H1 (cell line): Measurements from ENCODE around the gene C16orf87. TPM values are rescaled to one million over a fixed set of nuclear protein-coding genes. Genes with fewer than 3 reads are reported as not detected.

Experiments
- CTCF ChIA-PET: fragments of 300-600 bp; sonication (Branson Sonifier 250); formaldehyde crosslinking; loops from one replicate; lab custom pipeline; 2021; ENCODE audit not compliant: partially characterized antibody; lab: Charles Lee
- POLR2A ChIA-PET: fragments of 300-600 bp; sonication (Branson Sonifier 250); formaldehyde crosslinking; loops from one replicate; lab custom pipeline; 2021; ENCODE audit warnings: inconsistent platforms; ENCODE audit not compliant: partially characterized antibody; lab: Charles Lee
- DNase-seq, 2 experiments: peaks; one replicate each; pipeline versions ENCODE4 v3.0.0 to v3.0.0-alpha.2; 2010 to 2022; ENCODE audit warnings: low spot score in 2 of 2, low read depth in 1 of 2, mixed read lengths in 1 of 2
- FAIRE-seq: peaks from 2 replicates; lab custom pipeline; 2011; peaks lifted over from hg19 to GRCh38; lab: Jason Lieb, UNC
- H2AFZ ChIP-seq: 2 replicates; pipeline ENCODE4 v1.8.1; 2012; ENCODE audit warnings: low read length, inconsistent platforms
- H2AK5ac ChIP-seq: 2 replicates; pipeline ENCODE4 v1.6.1; 2013; ENCODE audit warnings: low read depth, low read length
- H2BK120ac ChIP-seq: replicated peaks from 2 replicates; pipeline ENCODE3; 2013; ENCODE audit warnings: low read depth, low read length, inconsistent platforms
- H2BK12ac ChIP-seq: 2 replicates; pipeline ENCODE4 v1.6.1; 2013; ENCODE audit warnings: low read depth, low read length
- H2BK15ac ChIP-seq: 2 replicates; pipeline ENCODE4 v1.6.1; 2013; ENCODE audit warnings: low read length
- H2BK20ac ChIP-seq: 2 replicates; pipeline ENCODE4 v1.6.1; 2013; ENCODE audit warnings: low read length
- H2BK5ac ChIP-seq: 2 replicates; pipeline ENCODE4 v1.6.1; 2013; ENCODE audit warnings: low read depth, low read length
- H3K14ac ChIP-seq: 2 replicates; pipeline ENCODE4 v1.6.1; 2013; ENCODE audit warnings: inconsistent platforms; ENCODE audit not compliant: insufficient read length
- H3K18ac ChIP-seq: 2 replicates; pipeline ENCODE4 v1.6.1; 2013; ENCODE audit warnings: low read length; ENCODE audit errors: extremely low read depth
- H3K23ac ChIP-seq: 2 replicates; pipeline ENCODE4 v1.6.1; 2013; ENCODE audit warnings: inconsistent platforms; ENCODE audit not compliant: insufficient read length
- H3K23me2 ChIP-seq: 2 replicates; pipeline ENCODE4 v1.6.1; 2013; ENCODE audit warnings: low read depth, low read length
- H3K27ac ChIP-seq: 2 replicates; pipeline ENCODE4 v1.6.1; 2011; ENCODE audit warnings: low read depth, low read length, inconsistent platforms
- H3K27me3 ChIP-seq, 4 experiments: replicated peaks in 1 of 4; 1 replicate in 1 of 4; 2 replicates in 3 of 4; pipeline versions ENCODE4 v1.6.1 to v1.8.1; 2011 to 2013; ENCODE audit warnings: low read length in 3 of 4, mild to moderate bottlenecking in 3 of 4, inconsistent platforms in 2 of 4, mixed read lengths in 2 of 4, moderate library complexity in 1 of 4; ENCODE audit not compliant: control insufficient read depth in 3 of 4, insufficient read depth in 3 of 4; ENCODE audit errors: extremely low read depth in 1 of 4
- H3K36me3 ChIP-seq, 4 experiments: 2 replicates each; pipeline versions ENCODE4 v1.6.1 to v1.8.1; 2011 to 2013; ENCODE audit warnings: mild to moderate bottlenecking in 4 of 4, low read length in 3 of 4, moderate library complexity in 2 of 4, control low read depth in 1 of 4, inconsistent platforms in 1 of 4; ENCODE audit not compliant: insufficient read depth in 4 of 4, control insufficient read depth in 2 of 4
- H3K4ac ChIP-seq: replicated peaks from 2 replicates; pipeline ENCODE3; 2013; ENCODE audit warnings: low read length, low read depth, mixed read lengths, inconsistent platforms; ENCODE audit not compliant: insufficient read length
- H3K4me1 ChIP-seq, 4 experiments: replicated peaks in 1 of 4; 1 replicate in 1 of 4; 2 replicates in 3 of 4; pipeline versions ENCODE4 v1.6.1 to v1.8.1; 2011 to 2013; ENCODE audit warnings: low read length in 3 of 4, inconsistent platforms in 2 of 4, mixed read lengths in 1 of 4; ENCODE audit not compliant: insufficient read depth in 4 of 4, control insufficient read depth in 3 of 4
- H3K4me2 ChIP-seq, 2 experiments: 2 replicates each; pipeline versions ENCODE4 v1.6.1 to v1.8.1; 2011 to 2013; ENCODE audit warnings: low read depth in 2 of 2, low read length in 2 of 2, control low read depth in 1 of 2, inconsistent platforms in 1 of 2, mild to moderate bottlenecking in 1 of 2; ENCODE audit not compliant: insufficient read depth in 1 of 2
- H3K4me3 ChIP-seq, 4 experiments: fragments of 200-600, 300-600 bp in 1 of 4; sonication (generic), shearing (Covaris generic), sonication (Bioruptor Twin) in 1 of 4; 2 replicates each; pipeline versions ENCODE4 v1.5.1 to v1.8.1; 2011 to 2016; ENCODE audit warnings: low read length in 4 of 4, low read depth in 3 of 4, control low read depth in 2 of 4, inconsistent platforms in 2 of 4, mild to moderate bottlenecking in 2 of 4, mixed read lengths in 1 of 4, moderate library complexity in 1 of 4; ENCODE audit not compliant: insufficient read depth in 2 of 4; ENCODE audit errors: extremely low read depth in 1 of 4
- H3K56ac ChIP-seq: replicated peaks from 2 replicates; pipeline ENCODE3; 2013; ENCODE audit warnings: low read depth, mild to moderate bottlenecking, mixed read lengths, low read length, inconsistent platforms; ENCODE audit not compliant: insufficient read length
- H3K79me1 ChIP-seq: 2 replicates; pipeline ENCODE4 v1.6.1; 2013; ENCODE audit warnings: low read depth, low read length, control low read depth
- H3K79me2 ChIP-seq, 2 experiments: 2 replicates each; pipeline versions ENCODE4 v1.6.1 to v1.8.1; 2012 to 2013; ENCODE audit warnings: low read length in 2 of 2, mild to moderate bottlenecking in 2 of 2, inconsistent platforms in 1 of 2; ENCODE audit not compliant: insufficient read depth in 2 of 2, control insufficient read depth in 1 of 2
- H3K9ac ChIP-seq, 4 experiments: replicated peaks in 1 of 4; 1 replicate in 1 of 4; 2 replicates in 3 of 4; pipeline versions ENCODE4 v1.6.1 to v1.8.1; 2011 to 2013; ENCODE audit warnings: low read depth in 3 of 4, low read length in 3 of 4, control low read depth in 2 of 4, mild to moderate bottlenecking in 2 of 4, moderate library complexity in 2 of 4, inconsistent platforms in 1 of 4; ENCODE audit errors: extremely low read depth in 1 of 4
- H3K9me3 ChIP-seq, 2 experiments: 2 replicates each; pipeline versions ENCODE4 v1.6.1 to v1.8.1; 2012 to 2013; ENCODE audit warnings: mild to moderate bottlenecking in 2 of 2, moderate library complexity in 2 of 2, control low read depth in 1 of 2, inconsistent platforms in 1 of 2, low read depth in 1 of 2, low read length in 1 of 2, mixed read lengths in 1 of 2; ENCODE audit not compliant: insufficient read depth in 2 of 2
- H4K20me1 ChIP-seq, 2 experiments: replicated peaks in 1 of 2; 2 replicates each; pipeline versions ENCODE3 to v1.8.1; 2011 to 2013; ENCODE audit warnings: inconsistent platforms in 2 of 2, low read length in 2 of 2, mild to moderate bottlenecking in 1 of 2; ENCODE audit not compliant: insufficient read depth in 2 of 2, control insufficient read depth in 1 of 2
- H4K5ac ChIP-seq: 2 replicates; pipeline ENCODE4 v1.6.1; 2013; ENCODE audit warnings: low read length, low read depth, mixed read lengths, inconsistent platforms; ENCODE audit not compliant: insufficient read length
- H4K8ac ChIP-seq: 2 replicates; pipeline ENCODE4 v1.8.0; 2013; ENCODE audit warnings: mild to moderate bottlenecking, moderate library complexity, low read length, inconsistent platforms; ENCODE audit not compliant: insufficient read depth; ENCODE audit errors: extremely low read depth
- H4K91ac ChIP-seq: replicated peaks from 2 replicates; pipeline ENCODE3; 2013; ENCODE audit warnings: low read length, mixed read lengths, inconsistent platforms; ENCODE audit not compliant: insufficient read length
- BRCA1 ChIP-seq: IDR thresholded peaks from 2 replicates; pipeline ENCODE4 v1.6.1; 2012; ENCODE audit warnings: low read depth, low read length, improper control_type of control experiment
- CHD1 ChIP-seq: IDR thresholded peaks from 2 replicates; pipeline ENCODE4 v1.6.1; 2012; ENCODE audit warnings: low read depth, low read length, improper control_type of control experiment
- CTBP2 ChIP-seq: IDR thresholded peaks from 2 replicates; pipeline ENCODE4 v1.7.0; 2011; ENCODE audit warnings: borderline replicate concordance, mild to moderate bottlenecking, moderate library complexity, mixed read lengths, low read length; ENCODE audit not compliant: insufficient read depth, insufficient read length
- KDM1A ChIP-seq: fragments of 200-600, 300-600 bp; sonication (generic); IDR thresholded peaks from 2 replicates; pipeline ENCODE4 v1.7.1; 2016; ENCODE audit warnings: mild to moderate bottlenecking, low read length, borderline replicate concordance
- POU5F1 ChIP-seq: IDR thresholded peaks from 2 replicates; pipeline ENCODE4 v1.6.1; 2011; ENCODE audit warnings: low read depth, mild to moderate bottlenecking, low read length, moderate library complexity
- RAD21 ChIP-seq, 2 experiments: IDR thresholded peaks in 1 of 2; conservative IDR thresholded peaks in 1 of 2; 2 replicates each; pipeline ENCODE4 v1.6.1; 2011; ENCODE audit warnings: low read depth in 2 of 2, low read length in 2 of 2, improper control_type of control experiment in 1 of 2, inconsistent platforms in 1 of 2, mild to moderate bottlenecking in 1 of 2, moderate library complexity in 1 of 2
- RNF2 ChIP-seq: fragments of 200-900, 300-1000 bp; sonication (generic); IDR thresholded peaks from 2 replicates; pipeline ENCODE4 v1.7.1; 2016; ENCODE audit warnings: borderline replicate concordance, low read depth, mild to moderate bottlenecking, antibody characterized with exemption, low read length; ENCODE audit not compliant: poor library complexity, severe bottlenecking; ENCODE audit errors: missing control alignments
- RXRA ChIP-seq: IDR thresholded peaks from 2 replicates; pipeline ENCODE4 v1.6.1; 2011; ENCODE audit warnings: low read depth, mild to moderate bottlenecking, low read length, moderate library complexity; ENCODE audit not compliant: insufficient read depth
- SAP30 ChIP-seq: fragments of 300-600 bp; sonication (generic); IDR thresholded peaks from 2 replicates; pipeline ENCODE4 v1.7.1; 2012; ENCODE audit warnings: low read length, moderate library complexity, mild to moderate bottlenecking, inconsistent platforms; ENCODE audit not compliant: insufficient read depth, insufficient replicate concordance
- TBP ChIP-seq: IDR thresholded peaks from 2 replicates; pipeline ENCODE4 v1.6.1; 2011; ENCODE audit warnings: low read depth, low read length, improper control_type of control experiment
- USF2 ChIP-seq: IDR thresholded peaks from 2 replicates; pipeline ENCODE4 v1.6.1; 2011; ENCODE audit warnings: low read length, improper control_type of control experiment
- ZNF274 ChIP-seq: IDR thresholded peaks from 2 replicates; pipeline ENCODE4 v1.7.0; 2012; ENCODE audit warnings: low read length, borderline replicate concordance; ENCODE audit errors: extremely low read depth
- WGBS, 2 experiments: shearing (Covaris generic) in 1 of 2; methylation state at CpG; one replicate each; pipeline versions ENCODE4 v1.1.6 to v1.1.7; 2013 to 2015; ENCODE audit warnings: low lambda C conversion rate in 2 of 2, mixed read lengths in 2 of 2, inconsistent platforms in 1 of 2, low coverage in 1 of 2, missing lambda C conversion rate in 1 of 2; ENCODE audit not compliant: insufficient replicate concordance in 2 of 2, insufficient coverage in 1 of 2, insufficient read length in 1 of 2; ENCODE audit errors: extremely low coverage in 1 of 2, missing lambda C conversion rate in 1 of 2; 5-methylcytosine and 5-hydroxymethylcytosine counted together
- polyA plus RNA-seq, 7 experiments: library from polyadenylated mRNA; depleted of rRNA in 3 of 7; stranded (reverse) in 5 of 7; unstranded in 2 of 7; fragments of >200 nt in 5 of 7; fragments of 200-250 nt in 2 of 7; gene quantifications; 1 replicate in 5 of 7; 2 replicates in 1 of 7; 4 replicates in 1 of 7; pipeline versions ENCODE4 v1.2.1 to v1.2.3, GENCODE V29; 2011 to 2013; ENCODE audit warnings: missing spikeins in 2 of 7, mixed read lengths in 2 of 7
- total RNA-seq: library from RNA; stranded (reverse); fragmentation: NEBNext Ultra II Directional; extraction: Animal tissue kit (Norgen Biotek cat#: 25700); gene quantifications from 2 replicates; pipeline ENCODE4 v1.2.1, GENCODE V29; 2021

Gene C16orf87
- total and polyA plus RNA-seq, 2 of the 8 experiments (the other 6 are each of a cell fraction or from before 2014, with no cell fraction given): 4.8 to 21.8 TPM

GRCh38 chr16:46787909-46788308, 43.1 kb downstream of the C16orf87 start:
- no peak for DNase-seq
- Histone ChIP-seq H3K56ac (no peak overlapping the region), H3K4ac (no peak overlapping the region), H3K18ac (no peak overlapping the region), H3K4me2 (no peak overlapping the region), H3K9me3 (no peaks in the 10 kb centered on the region), H4K8ac (no peak overlapping the region), H3K27me3 (no peaks in the 10 kb centered on the region), H3K4me3 (no peak overlapping the region), H2BK15ac (no peak overlapping the region), H2BK20ac (no peak overlapping the region), H2AFZ (no peak overlapping the region), H3K4me1 (peaks cover 0 to 9% (median 6%) of the 10 kb centered on the region in 4 experiments; a peak in 6 of 7 replicates), H3K79me1 (no peaks in the 10 kb centered on the region), H4K5ac (no peak overlapping the region), H3K36me3 (no peaks in the 10 kb centered on the region), H4K20me1 (no peaks in the 10 kb centered on the region), H2BK5ac (no peak overlapping the region), H2AK5ac (no peak overlapping the region), H2BK12ac (no peak overlapping the region), H3K27ac (no peak overlapping the region), H3K79me2 (no peaks in the 10 kb centered on the region), H2BK120ac (no peak overlapping the region), H3K9ac (no peak overlapping the region), H4K91ac (no peak overlapping the region), H3K23ac (no peak overlapping the region), H3K14ac (no peak overlapping the region), H3K23me2 (peaks cover 4% of the 10 kb centered on the region)
- POLR2A ChIA-PET: no interaction called here
- no peak for FAIRE-seq
- WGBS, 2 experiments: 100% methylated on average over 1 of the region's 1 CpG; no CpG with 5 or more reads in 1 of the 2 experiments
- CTCF ChIA-PET: interaction anchor here (0.7 kb wide), 1 partner anchor 140 kb away, joined by 4 read pairs; no protein-coding TSS in a partner anchor
- TF ChIP-seq CHD1: no peak
- no peak for TF ChIP-seq RNF2
- TF ChIP-seq POU5F1: no peak
- no peak for TF ChIP-seq RXRA
- TF ChIP-seq ZNF274: no peak
- no peak for TF ChIP-seq CTBP2
- no peak for TF ChIP-seq KDM1A
- TF ChIP-seq USF2: no peak
- TF ChIP-seq BRCA1: no peak
- no peak for TF ChIP-seq RAD21 (IDR thresholded peaks at IDR 0.05 in 1 of 2, conservative IDR thresholded peaks at IDR 0.05 in 1 of 2; ENCODE audit: low read depth in 2 of 2, low read length in 2 of 2)
- TF ChIP-seq SAP30: no peak
- no peak for TF ChIP-seq TBP
